GM12878 (cell line): ENCODE results near the gene ATP2A3. TPM values are rescaled to one million over a fixed set of nuclear protein-coding genes. Genes with fewer than 3 reads are reported as not detected.

Experiments used
- ATAC-seq: fragments of 200-7000 bp; cut with Tn5 transposase; 3 replicates; pipeline ENCODE4 v1.9.1; 2020; ENCODE audit warnings: mild to moderate bottlenecking, moderate library complexity
- BruUV-seq: library from RNA; stranded (reverse); fragments of 400-500 nt; replicated peaks from 2 replicates; lab custom pipeline; 2021; lab: Mats Ljungman, UMichigan
- CTCF ChIA-PET: fragments of 300-600 bp; sonication (Branson Sonifier 250); formaldehyde crosslinking; extraction: SDS; loops from one replicate; lab custom pipeline; 2021; ENCODE audit warnings: inconsistent platforms; lab: Yijun Ruan, JAX
- POLR2A ChIA-PET: fragments of 350-600 bp; formaldehyde crosslinking; extraction: SDS; loops from one replicate; lab custom pipeline; 2021; ENCODE audit warnings: inconsistent platforms; lab: Charles Lee
- RAD21 ChIA-PET: fragments of 300-600 bp; sonication (Branson Sonifier 250); formaldehyde crosslinking; loops from one replicate; lab custom pipeline; 2023; ENCODE audit warnings: antibody characterized with exemption; ENCODE audit not compliant: unreplicated experiment; lab: Charles Lee
- SMC1A ChIA-PET: fragments of 300-600 bp; sonication (Branson Sonifier 250); formaldehyde crosslinking; loops from one replicate; lab custom pipeline; 2023; ENCODE audit not compliant: unreplicated experiment, uncharacterized antibody; lab: Charles Lee
- DNase-seq: peaks from one replicate; pipeline ENCODE4 v3.0.0-alpha.2; 2011; ENCODE audit warnings: low read depth, low spot score
- FAIRE-seq: peaks from 3 replicates; lab custom pipeline; 2011; peaks lifted over from hg19 to GRCh38; lab: Jason Lieb, UNC
- H2AFZ ChIP-seq: 2 replicates; pipeline ENCODE4 v1.6.0; 2011; ENCODE audit warnings: low read depth, low read length, control low read depth; ENCODE audit not compliant: control insufficient read depth
- H3K27ac ChIP-seq: 2 replicates; pipeline ENCODE4 v1.5.1; 2011; ENCODE audit warnings: control low read depth; ENCODE audit not compliant: control insufficient read depth, insufficient read depth
- H3K27me3 ChIP-seq, 2 experiments: replicated peaks in 1 of 2; 2 replicates each; pipeline versions ENCODE4 v1.6.0 to v1.6.1; 2011; ENCODE audit warnings: low read length in 1 of 2; ENCODE audit not compliant: control insufficient read depth in 2 of 2, insufficient read depth in 2 of 2
- H3K36me3 ChIP-seq, 2 experiments: 2 replicates each; pipeline ENCODE4 v1.5.1; 2011; ENCODE audit warnings: low read length in 1 of 2; ENCODE audit not compliant: control insufficient read depth in 2 of 2, insufficient read depth in 2 of 2
- H3K4me1 ChIP-seq: 2 replicates; pipeline ENCODE4 v1.6.1; 2011; ENCODE audit warnings: mild to moderate bottlenecking, low read length, moderate library complexity, mixed read lengths; ENCODE audit not compliant: control insufficient read depth, insufficient read depth
- H3K4me2 ChIP-seq: 2 replicates; pipeline ENCODE4 v1.6.0; 2011; ENCODE audit warnings: control low read depth; ENCODE audit not compliant: control insufficient read depth, insufficient read depth
- H3K4me3 ChIP-seq: fragments of 200-600 bp; sonication (generic); 2 replicates; pipeline ENCODE4 v1.5.1; 2016
- H3K79me2 ChIP-seq: 2 replicates; pipeline ENCODE4 v1.6.0; 2011; ENCODE audit warnings: low read length; ENCODE audit not compliant: control insufficient read depth, insufficient read depth
- H3K9ac ChIP-seq: 2 replicates; pipeline ENCODE4 v1.8.0; 2011; ENCODE audit warnings: low read length, control low read depth, mixed read lengths; ENCODE audit not compliant: control insufficient read depth, insufficient read depth
- H3K9me3 ChIP-seq: replicated peaks from 3 replicates; pipeline ENCODE4 v1.5.1; 2011; ENCODE audit warnings: mild to moderate bottlenecking, low read length; ENCODE audit not compliant: control insufficient read depth, insufficient read depth
- H4K20me1 ChIP-seq: 2 replicates; pipeline ENCODE4 v1.6.0; 2011; ENCODE audit not compliant: control insufficient read depth, insufficient read depth
- CBX3 ChIP-seq: fragments of 200-600 bp; sonication (generic); IDR thresholded peaks from 2 replicates; pipeline ENCODE4 v1.6.1; 2016; ENCODE audit warnings: low read depth, borderline replicate concordance
- WGBS: methylation state at CpG from one replicate; pipeline ENCODE4 v1.1.6; 2016; ENCODE audit warnings: low lambda C conversion rate; ENCODE audit not compliant: insufficient replicate concordance, insufficient coverage; ENCODE audit errors: missing lambda C conversion rate; 5-methylcytosine and 5-hydroxymethylcytosine counted together
- in situ Hi-C: fragments of 300-500 bp; cut with MboI; formaldehyde crosslinking; loops from 9 replicates; pipeline ENCODE4 v1.14.3; 2018; ENCODE audit warnings: mixed read lengths
- intact Hi-C: fragments of 100-400 bp; cut with micrococcal nuclease; formaldehyde crosslinking; loops from one replicate; pipeline ENCODE4 v1.14.2; 2022; ENCODE audit not compliant: unreplicated experiment
- polyA plus RNA-seq, 11 experiments: library from polyadenylated mRNA; depleted of rRNA in 4 of 11; unstranded in 6 of 11; stranded (reverse) in 5 of 11; fragments of >200 nt; fragmentation: Nextera tagmentation in 4 of 11; fragmentation: Illumina TruSeq in 1 of 11; extraction: Ambion mirVana in 4 of 11; extraction: Trizol in 1 of 11; gene quantifications; 1 replicate in 1 of 11; 2 replicates in 10 of 11; pipeline versions ENCODE4 v1.2.1 to v1.2.3, GENCODE V29; 2011 to 2016; ENCODE audit warnings: inconsistent platforms in 2 of 11, missing spikeins in 2 of 11, low read depth in 1 of 11
- total RNA-seq, 4 experiments: library from RNA; depleted of rRNA in 3 of 4; stranded (reverse); fragments of >200 nt in 3 of 4; fragmentation: Illumina TruSeq in 1 of 4; extraction: Trizol in 1 of 4; gene quantifications; 2 replicates each; pipeline versions ENCODE4 v1.2.1 to v1.2.3, GENCODE V29; 2013 to 2021
- TF ChIP-seq, protein P1 (sequence below): IDR thresholded peaks from 2 replicates; pipeline ENCODE4 v1.6.1; 2012; ENCODE audit warnings: improper control_type of control experiment, low read depth, low read length; ENCODE audit not compliant: insufficient replicate concordance
- TF ChIP-seq, protein P2 (sequence below): fragments of 450-650 bp; formaldehyde crosslinking; IDR thresholded peaks from 2 replicates; pipeline ENCODE4 v1.4.0; 2022; ENCODE audit warnings: mild to moderate bottlenecking, moderate library complexity
- TF ChIP-seq, protein P3 (sequence below): fragments of 450-650 bp; IDR thresholded peaks from 2 replicates; pipeline ENCODE4 v1.6.1; 2017; ENCODE audit warnings: mild to moderate bottlenecking, moderate library complexity
- TF ChIP-seq, protein P4 (sequence below): fragments of 450-650 bp; IDR thresholded peaks from 2 replicates; pipeline ENCODE4 v1.6.1; 2017; ENCODE audit warnings: mild to moderate bottlenecking, moderate library complexity

The ATP2A3 gene
- total and polyA plus RNA-seq, 10 of the 15 experiments (the other 5 are each of a cell fraction or from before 2014, with no cell fraction given), result 1.0 to 99.2 (median 37.9) TPM

DNA sequence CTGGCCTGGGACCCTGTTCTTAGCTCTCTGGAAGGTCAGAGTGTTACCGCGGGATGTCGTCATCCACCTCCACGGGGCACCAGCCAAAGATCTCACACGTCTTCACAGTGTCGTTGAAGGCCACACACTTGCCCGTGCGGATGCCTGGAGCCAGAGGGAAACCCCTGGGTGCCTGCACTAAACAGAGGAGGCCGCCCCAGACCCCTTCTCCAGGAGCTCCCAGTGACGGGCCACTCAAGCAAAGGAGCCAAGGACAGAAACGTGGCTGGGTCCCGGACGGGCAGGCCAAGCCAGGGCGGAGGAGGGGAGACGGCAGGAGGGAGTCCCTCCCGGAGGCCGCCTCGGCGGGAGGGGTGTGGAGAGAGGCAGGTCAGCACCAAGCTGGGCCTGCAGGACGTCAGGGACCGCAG, 60.4 kb downstream of the ATP2A3 start:
- DNase-seq (no peak), ATAC-seq (no peak), FAIRE-seq (no peak)
- intact Hi-C loops (no loop called here), in situ Hi-C loops (no loop called here)
- Histone ChIP-seq H2AFZ (no peak overlapping the region), H3K79me2 (no peaks in the 10 kb centered on the region), H4K20me1 (no peaks in the 10 kb centered on the region), H3K9me3 (no peaks in the 10 kb centered on the region), H3K36me3 (no peaks in the 10 kb centered on the region), H3K27me3 (no peaks in the 10 kb centered on the region; a peak in 1 of 4 replicates), H3K4me3 (no peak overlapping the region), H3K4me1 (peaks cover 5% of the 10 kb centered on the region), H3K27ac (no peak overlapping the region), H3K4me2 (no peak overlapping the region), H3K9ac (no peak overlapping the region)
- RAD21 ChIA-PET, result interaction anchor here (2.2 kb wide), 1 partner anchor 38 kb away, joined by 5 read pairs; no protein-coding TSS in a partner anchor
- SMC1A ChIA-PET, result interaction anchor here (1.2 to 1.9 kb wide), 3 partner anchors 10 to 58 kb away, joined by 4 to 7 read pairs (median 4); partner anchors contain the start of gene NCBP3
- no TSS peak for BruUV-seq
- CTCF ChIA-PET, result interaction anchor here (0.7 to 1.6 kb wide), 3 partner anchors 10 to 166 kb away, joined by 3 to 7 read pairs (median 5); no protein-coding TSS in a partner anchor
- WGBS, result 53% methylated on average over 21 of the region's 21 CpGs
- POLR2A ChIA-PET, result interaction anchor here (1.0 to 1.9 kb wide), 2 partner anchors 9 to 12 kb away, joined by 3 to 5 read pairs; no protein-coding TSS in a partner anchor
- TF ChIP-seq, protein P1, sequence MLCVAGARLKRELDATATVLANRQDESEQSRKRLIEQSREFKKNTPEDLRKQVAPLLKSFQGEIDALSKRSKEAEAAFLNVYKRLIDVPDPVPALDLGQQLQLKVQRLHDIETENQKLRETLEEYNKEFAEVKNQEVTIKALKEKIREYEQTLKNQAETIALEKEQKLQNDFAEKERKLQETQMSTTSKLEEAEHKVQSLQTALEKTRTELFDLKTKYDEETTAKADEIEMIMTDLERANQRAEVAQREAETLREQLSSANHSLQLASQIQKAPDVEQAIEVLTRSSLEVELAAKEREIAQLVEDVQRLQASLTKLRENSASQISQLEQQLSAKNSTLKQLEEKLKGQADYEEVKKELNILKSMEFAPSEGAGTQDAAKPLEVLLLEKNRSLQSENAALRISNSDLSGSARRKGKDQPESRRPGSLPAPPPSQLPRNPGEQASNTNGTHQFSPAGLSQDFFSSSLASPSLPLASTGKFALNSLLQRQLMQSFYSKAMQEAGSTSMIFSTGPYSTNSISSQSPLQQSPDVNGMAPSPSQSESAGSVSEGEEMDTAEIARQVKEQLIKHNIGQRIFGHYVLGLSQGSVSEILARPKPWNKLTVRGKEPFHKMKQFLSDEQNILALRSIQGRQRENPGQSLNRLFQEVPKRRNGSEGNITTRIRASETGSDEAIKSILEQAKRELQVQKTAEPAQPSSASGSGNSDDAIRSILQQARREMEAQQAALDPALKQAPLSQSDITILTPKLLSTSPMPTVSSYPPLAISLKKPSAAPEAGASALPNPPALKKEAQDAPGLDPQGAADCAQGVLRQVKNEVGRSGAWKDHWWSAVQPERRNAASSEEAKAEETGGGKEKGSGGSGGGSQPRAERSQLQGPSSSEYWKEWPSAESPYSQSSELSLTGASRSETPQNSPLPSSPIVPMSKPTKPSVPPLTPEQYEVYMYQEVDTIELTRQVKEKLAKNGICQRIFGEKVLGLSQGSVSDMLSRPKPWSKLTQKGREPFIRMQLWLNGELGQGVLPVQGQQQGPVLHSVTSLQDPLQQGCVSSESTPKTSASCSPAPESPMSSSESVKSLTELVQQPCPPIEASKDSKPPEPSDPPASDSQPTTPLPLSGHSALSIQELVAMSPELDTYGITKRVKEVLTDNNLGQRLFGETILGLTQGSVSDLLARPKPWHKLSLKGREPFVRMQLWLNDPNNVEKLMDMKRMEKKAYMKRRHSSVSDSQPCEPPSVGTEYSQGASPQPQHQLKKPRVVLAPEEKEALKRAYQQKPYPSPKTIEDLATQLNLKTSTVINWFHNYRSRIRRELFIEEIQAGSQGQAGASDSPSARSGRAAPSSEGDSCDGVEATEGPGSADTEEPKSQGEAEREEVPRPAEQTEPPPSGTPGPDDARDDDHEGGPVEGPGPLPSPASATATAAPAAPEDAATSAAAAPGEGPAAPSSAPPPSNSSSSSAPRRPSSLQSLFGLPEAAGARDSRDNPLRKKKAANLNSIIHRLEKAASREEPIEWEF, result no peak
- TF ChIP-seq, protein P2, sequence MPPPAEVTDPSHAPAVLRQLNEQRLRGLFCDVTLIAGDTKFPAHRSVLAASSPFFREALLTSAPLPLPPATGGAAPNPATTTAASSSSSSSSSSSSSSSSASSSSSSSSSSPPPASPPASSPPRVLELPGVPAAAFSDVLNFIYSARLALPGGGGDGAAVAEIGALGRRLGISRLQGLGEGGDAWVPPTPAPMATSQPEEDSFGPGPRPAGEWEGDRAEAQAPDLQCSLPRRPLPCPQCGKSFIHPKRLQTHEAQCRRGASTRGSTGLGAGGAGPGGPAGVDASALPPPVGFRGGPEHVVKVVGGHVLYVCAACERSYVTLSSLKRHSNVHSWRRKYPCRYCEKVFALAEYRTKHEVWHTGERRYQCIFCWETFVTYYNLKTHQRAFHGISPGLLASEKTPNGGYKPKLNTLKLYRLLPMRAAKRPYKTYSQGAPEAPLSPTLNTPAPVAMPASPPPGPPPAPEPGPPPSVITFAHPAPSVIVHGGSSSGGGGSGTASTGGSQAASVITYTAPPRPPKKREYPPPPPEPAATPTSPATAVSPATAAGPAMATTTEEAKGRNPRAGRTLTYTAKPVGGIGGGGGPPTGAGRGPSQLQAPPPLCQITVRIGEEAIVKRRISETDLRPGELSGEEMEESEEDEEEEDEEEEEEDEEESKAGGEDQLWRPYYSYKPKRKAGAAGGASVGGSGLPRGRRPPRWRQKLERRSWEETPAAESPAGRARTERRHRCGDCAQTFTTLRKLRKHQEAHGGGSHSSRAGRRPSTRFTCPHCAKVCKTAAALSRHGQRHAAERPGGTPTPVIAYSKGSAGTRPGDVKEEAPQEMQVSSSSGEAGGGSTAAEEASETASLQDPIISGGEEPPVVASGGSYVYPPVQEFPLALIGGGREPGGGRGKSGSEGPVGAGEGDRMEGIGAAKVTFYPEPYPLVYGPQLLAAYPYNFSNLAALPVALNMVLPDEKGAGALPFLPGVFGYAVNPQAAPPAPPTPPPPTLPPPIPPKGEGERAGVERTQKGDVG, result no peak
- TF ChIP-seq, protein P3, sequence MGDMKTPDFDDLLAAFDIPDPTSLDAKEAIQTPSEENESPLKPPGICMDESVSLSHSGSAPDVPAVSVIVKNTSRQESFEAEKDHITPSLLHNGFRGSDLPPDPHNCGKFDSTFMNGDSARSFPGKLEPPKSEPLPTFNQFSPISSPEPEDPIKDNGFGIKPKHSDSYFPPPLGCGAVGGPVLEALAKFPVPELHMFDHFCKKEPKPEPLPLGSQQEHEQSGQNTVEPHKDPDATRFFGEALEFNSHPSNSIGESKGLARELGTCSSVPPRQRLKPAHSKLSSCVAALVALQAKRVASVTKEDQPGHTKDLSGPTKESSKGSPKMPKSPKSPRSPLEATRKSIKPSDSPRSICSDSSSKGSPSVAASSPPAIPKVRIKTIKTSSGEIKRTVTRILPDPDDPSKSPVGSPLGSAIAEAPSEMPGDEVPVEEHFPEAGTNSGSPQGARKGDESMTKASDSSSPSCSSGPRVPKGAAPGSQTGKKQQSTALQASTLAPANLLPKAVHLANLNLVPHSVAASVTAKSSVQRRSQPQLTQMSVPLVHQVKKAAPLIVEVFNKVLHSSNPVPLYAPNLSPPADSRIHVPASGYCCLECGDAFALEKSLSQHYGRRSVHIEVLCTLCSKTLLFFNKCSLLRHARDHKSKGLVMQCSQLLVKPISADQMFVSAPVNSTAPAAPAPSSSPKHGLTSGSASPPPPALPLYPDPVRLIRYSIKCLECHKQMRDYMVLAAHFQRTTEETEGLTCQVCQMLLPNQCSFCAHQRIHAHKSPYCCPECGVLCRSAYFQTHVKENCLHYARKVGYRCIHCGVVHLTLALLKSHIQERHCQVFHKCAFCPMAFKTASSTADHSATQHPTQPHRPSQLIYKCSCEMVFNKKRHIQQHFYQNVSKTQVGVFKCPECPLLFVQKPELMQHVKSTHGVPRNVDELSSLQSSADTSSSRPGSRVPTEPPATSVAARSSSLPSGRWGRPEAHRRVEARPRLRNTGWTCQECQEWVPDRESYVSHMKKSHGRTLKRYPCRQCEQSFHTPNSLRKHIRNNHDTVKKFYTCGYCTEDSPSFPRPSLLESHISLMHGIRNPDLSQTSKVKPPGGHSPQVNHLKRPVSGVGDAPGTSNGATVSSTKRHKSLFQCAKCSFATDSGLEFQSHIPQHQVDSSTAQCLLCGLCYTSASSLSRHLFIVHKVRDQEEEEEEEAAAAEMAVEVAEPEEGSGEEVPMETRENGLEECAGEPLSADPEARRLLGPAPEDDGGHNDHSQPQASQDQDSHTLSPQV, result no peak
- no peak for TF ChIP-seq CBX3
- TF ChIP-seq, protein P4, sequence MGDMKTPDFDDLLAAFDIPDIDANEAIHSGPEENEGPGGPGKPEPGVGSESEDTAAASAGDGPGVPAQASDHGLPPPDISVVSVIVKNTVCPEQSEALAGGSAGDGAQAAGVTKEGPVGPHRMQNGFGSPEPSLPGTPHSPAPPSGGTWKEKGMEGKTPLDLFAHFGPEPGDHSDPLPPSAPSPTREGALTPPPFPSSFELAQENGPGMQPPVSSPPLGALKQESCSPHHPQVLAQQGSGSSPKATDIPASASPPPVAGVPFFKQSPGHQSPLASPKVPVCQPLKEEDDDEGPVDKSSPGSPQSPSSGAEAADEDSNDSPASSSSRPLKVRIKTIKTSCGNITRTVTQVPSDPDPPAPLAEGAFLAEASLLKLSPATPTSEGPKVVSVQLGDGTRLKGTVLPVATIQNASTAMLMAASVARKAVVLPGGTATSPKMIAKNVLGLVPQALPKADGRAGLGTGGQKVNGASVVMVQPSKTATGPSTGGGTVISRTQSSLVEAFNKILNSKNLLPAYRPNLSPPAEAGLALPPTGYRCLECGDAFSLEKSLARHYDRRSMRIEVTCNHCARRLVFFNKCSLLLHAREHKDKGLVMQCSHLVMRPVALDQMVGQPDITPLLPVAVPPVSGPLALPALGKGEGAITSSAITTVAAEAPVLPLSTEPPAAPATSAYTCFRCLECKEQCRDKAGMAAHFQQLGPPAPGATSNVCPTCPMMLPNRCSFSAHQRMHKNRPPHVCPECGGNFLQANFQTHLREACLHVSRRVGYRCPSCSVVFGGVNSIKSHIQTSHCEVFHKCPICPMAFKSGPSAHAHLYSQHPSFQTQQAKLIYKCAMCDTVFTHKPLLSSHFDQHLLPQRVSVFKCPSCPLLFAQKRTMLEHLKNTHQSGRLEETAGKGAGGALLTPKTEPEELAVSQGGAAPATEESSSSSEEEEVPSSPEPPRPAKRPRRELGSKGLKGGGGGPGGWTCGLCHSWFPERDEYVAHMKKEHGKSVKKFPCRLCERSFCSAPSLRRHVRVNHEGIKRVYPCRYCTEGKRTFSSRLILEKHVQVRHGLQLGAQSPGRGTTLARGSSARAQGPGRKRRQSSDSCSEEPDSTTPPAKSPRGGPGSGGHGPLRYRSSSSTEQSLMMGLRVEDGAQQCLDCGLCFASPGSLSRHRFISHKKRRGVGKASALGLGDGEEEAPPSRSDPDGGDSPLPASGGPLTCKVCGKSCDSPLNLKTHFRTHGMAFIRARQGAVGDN, result no peak
